Lower leg skin (tissue), 3 donors: ENCODE results near the gene SH3RF3.

Source experiments
- CTCF ChIP-seq, 3 donors: fragments of 450-650 bp; IDR thresholded peaks; one replicate each; pipeline ENCODE4 v1.5.1; 2016; ENCODE audit warnings: antibody characterized with exemption in 3 of 3, mild to moderate bottlenecking in 3 of 3, moderate library complexity in 2 of 3
- POLR2A ChIP-seq, 2 donors: fragments of 450-650 bp; IDR thresholded peaks; one replicate each; pipeline ENCODE4 v1.6.1; 2016 to 2017; ENCODE audit warnings: antibody characterized with exemption in 2 of 2, mild to moderate bottlenecking in 1 of 2, moderate library complexity in 1 of 2

- TF ChIP-seq POLR2A (IDR thresholded peaks at IDR 0.05), result no peak
- no peak for TF ChIP-seq CTCF (IDR thresholded peaks at IDR 0.05)
These were observed 1.7 kb downstream of the SH3RF3 start for GRCh38 chr2:109130723-109130995.
